A549 treated with AZD9567 at 1 μM for 4 hours (cell line): ENCODE measurements around the gene PTCHD4. TPM values are rescaled to one million over a fixed set of nuclear protein-coding genes. Genes with fewer than 3 reads are reported as not detected.

Source experiments
- total RNA-seq: library from RNA; stranded (reverse); fragments of 200-300 nt; extraction: Qiagen RNA extraction; gene quantifications from 5 replicates; pipeline ENCODE4 v1.2.3, GENCODE V29; 2022; ENCODE audit not compliant: insufficient read depth

PTCHD4 gene
- total RNA-seq = 0.02 to 0.08 TPM (median 0.06 TPM) in 4 of 5 replicates, not detected in the other

GRCh38 chr6:48111143-48111506, at the start of gene PTCHD4:
Gene PTCHD4, minus strand, starts transcription at chr6:48111197. Its CDS starts 42,240 bp downstream, at chr6:48068957.

